ACC112 (cell line): ENCODE measurements around the gene PLCH2.
"Not testable (repeated sequence)": the region's sequence is repeated elsewhere in the genome, so short reads cannot be mapped to it uniquely, and the experiment has no call there.

Experiments used
- H2AFZ ChIP-seq: fragments of 200-600 bp; sonication (generic); one replicate; pipeline ENCODE4 v1.6.0; 2017; ENCODE audit warnings: antibody characterized with exemption, low read length; ENCODE audit not compliant: unreplicated experiment
- H3K27ac ChIP-seq: fragments of 200-600 bp; sonication (generic); 2 replicates; pipeline ENCODE4 v1.5.1; 2014; ENCODE audit warnings: low read depth, mild to moderate bottlenecking, antibody characterized with exemption, low read length, moderate library complexity
- H3K27me3 ChIP-seq: fragments of 200-600 bp; sonication (generic); 2 replicates; pipeline ENCODE4 v1.6.1; 2014; ENCODE audit warnings: mild to moderate bottlenecking, antibody characterized with exemption, low read length, moderate library complexity, mixed read lengths; ENCODE audit not compliant: insufficient read depth
- H3K36me3 ChIP-seq: fragments of 200-600 bp; sonication (generic); 2 replicates; pipeline ENCODE4 v1.6.1; 2016; ENCODE audit warnings: mild to moderate bottlenecking, antibody characterized with exemption, low read length, moderate library complexity, mixed read lengths; ENCODE audit not compliant: insufficient read depth
- H3K4me1 ChIP-seq: fragments of 200-600 bp; sonication (generic); one replicate; pipeline ENCODE4 v1.6.1; 2016; ENCODE audit warnings: low read length, mixed read lengths; ENCODE audit not compliant: insufficient read depth, unreplicated experiment, control insufficient read depth
- H3K4me3 ChIP-seq: fragments of 200-600 bp; sonication (generic); 2 replicates; pipeline ENCODE4 v1.5.1; 2014; ENCODE audit warnings: mild to moderate bottlenecking, low read depth, low read length
- H3K79me2 ChIP-seq: fragments of 200-600 bp; sonication (generic); one replicate; pipeline ENCODE4 v1.6.0; 2016; ENCODE audit warnings: low read length; ENCODE audit not compliant: control insufficient read depth, unreplicated experiment, insufficient read depth

PLCH2 gene

GRCh38 chr1:2544875-2545640 is 69.0 kb downstream of the PLCH2 start:
- no peak overlapping the region for H3K4me3 ChIP-seq
- H3K79me2 ChIP-seq, result no peaks in the 10 kb centered on the region
- no peaks in the 10 kb centered on the region for H3K36me3 ChIP-seq
- peaks cover 5% of the 10 kb centered on the region; the same call in 1 of the 2 replicates for H3K27me3 ChIP-seq
- peaks cover 17% of the 10 kb centered on the region for H3K4me1 ChIP-seq
- H3K27ac ChIP-seq, result no peak overlapping the region
- H2AFZ ChIP-seq, result no peak overlapping the region

GRCh38 chr1:2545754-2546514 is 69.8 kb downstream of the PLCH2 start:
- Histone ChIP-seq H3K27me3 (peaks cover 3% of the 10 kb centered on the region; the same call in 1 of the 2 replicates), H3K4me3 (peak overlapping the region; percentile 76), H3K79me2 (no peaks in the 10 kb centered on the region), H3K36me3 (no peaks in the 10 kb centered on the region), H3K27ac (no peak overlapping the region), H2AFZ (peak overlapping the region; percentile 42), H3K4me1 (peaks cover 17% of the 10 kb centered on the region)

GRCh38 chr1:2546515-2547209 is 70.6 kb downstream of the PLCH2 start:
- Histone ChIP-seq H3K79me2 (no peaks in the 10 kb centered on the region), H3K36me3 (no peaks in the 10 kb centered on the region), H3K27me3 (no peaks in the 10 kb centered on the region), H3K4me1 (peaks cover 17% of the 10 kb centered on the region), H3K27ac (no peak overlapping the region), H2AFZ (peak overlapping the region; percentile 42), H3K4me3 (peak overlapping the region; percentile 76)

GRCh38 chr1:2547210-2548067 is 71.3 kb downstream of the PLCH2 start:
- Histone ChIP-seq H3K4me1 (peaks cover 17% of the 10 kb centered on the region), H3K36me3 (no peaks in the 10 kb centered on the region), H2AFZ (no peak overlapping the region), H3K27ac (no peak overlapping the region), H3K27me3 (no peaks in the 10 kb centered on the region), H3K79me2 (no peaks in the 10 kb centered on the region), H3K4me3 (peak overlapping the region; percentile 76)

GRCh38 chr1:2548068-2548589 is 72.0 kb downstream of the PLCH2 start:
- Histone ChIP-seq H2AFZ (peak overlapping the region; percentile 58), H3K79me2 (no peaks in the 10 kb centered on the region), H3K4me3 (peak overlapping the region; percentile 56)

GRCh38 chr1:2549367-2550029 is 73.4 kb downstream of the PLCH2 start:
- H3K79me2 ChIP-seq, H3K36me3 ChIP-seq, H2AFZ ChIP-seq, H3K27me3 ChIP-seq, H3K4me3 ChIP-seq: not testable (repeated sequence)
- Histone ChIP-seq H3K27ac (0 out of 2 replicates have a peak overlapping the region, but pooled peaks have one; percentile 34), H3K4me1 (peaks cover 17% of the 10 kb centered on the region)

More at GRCh38 chr1:2548068-2548589, 72.0 kb downstream of the PLCH2 start:
- Histone ChIP-seq H3K27me3 (no peaks in the 10 kb centered on the region), H3K36me3 (no peaks in the 10 kb centered on the region), H3K27ac (peak overlapping the region; percentile 42; the same call in 1 of the 2 replicates), H3K4me1 (peaks cover 17% of the 10 kb centered on the region)

- H3K27ac ChIP-seq, H3K36me3 ChIP-seq, H2AFZ ChIP-seq, H3K27me3 ChIP-seq, H3K4me3 ChIP-seq, H3K79me2 ChIP-seq: not testable (repeated sequence)
- peaks cover 17% of the 10 kb centered on the region for H3K4me1 ChIP-seq
Observed at GRCh38 chr1:2550309-2550861, 74.3 kb downstream of the PLCH2 start.

- not testable (repeated sequence) for H2AFZ ChIP-seq, H3K36me3 ChIP-seq, H3K4me3 ChIP-seq, H3K79me2 ChIP-seq, H3K27ac ChIP-seq, H3K27me3 ChIP-seq
- peaks cover 20% of the 10 kb centered on the region for H3K4me1 ChIP-seq
Observed at GRCh38 chr1:2551544-2551943, 75.5 kb downstream of the PLCH2 start.

GRCh38 chr1:2552189-2552588 is 76.1 kb downstream of the PLCH2 start:
- peaks cover 23% of the 10 kb centered on the region for H3K4me1 ChIP-seq
- no peak overlapping the region for H3K27ac ChIP-seq
- no peaks in the 10 kb centered on the region for H3K27me3 ChIP-seq
- no peaks in the 10 kb centered on the region for H3K79me2 ChIP-seq
- H3K4me3 ChIP-seq, result no peak overlapping the region
- H2AFZ ChIP-seq, result no peak overlapping the region
- H3K36me3 ChIP-seq, result no peaks in the 10 kb centered on the region
